NCI-H510A (cell line): ENCODE data around the gene BRIX1.
A peak's percentile ranks its signal among the peaks of the same experiment; 100 is the strongest.

ENCODE experiments used
- DNase-seq: peaks from one replicate; lab custom pipeline; 2025; lab: John Stamatoyannopoulos, UW

Gene BRIX1

GRCh38 chr5:34915139-34915855 is at the start of gene BRIX1, which contains the start of gene RAD1:
Gene BRIX1 (plus strand): TSS chr5:34915711. CDS start chr5:34915739, 28 bp downstream.
Gene RAD1 (minus strand): TSS chr5:34915504. CDS start chr5:34914892, 612 bp downstream.
- DNase-seq: peak; percentile 98

- DNase-seq: no peak
Measured at GRCh38 chr5:34866989-34867471, 48.5 kb upstream of the BRIX1 start.

- no peak for DNase-seq
Measured at GRCh38 chr5:34867660-34868059, 47.9 kb upstream of the BRIX1 start.

- DNase-seq: no peak
Measured at GRCh38 chr5:34868791-34869190, 46.7 kb upstream of the BRIX1 start.

- DNase-seq: no peak
Measured at GRCh38 chr5:34869256-34869655, 46.3 kb upstream of the BRIX1 start.

- no peak for DNase-seq
Measured at GRCh38 chr5:34870382-34870781, 45.1 kb upstream of the BRIX1 start.

GRCh38 chr5:34876275-34876674 is 39.2 kb upstream of the BRIX1 start:
- no peak for DNase-seq

GRCh38 chr5:34881246-34881645 is 34.3 kb upstream of the BRIX1 start:
- DNase-seq: no peak

- DNase-seq: no peak
Measured at GRCh38 chr5:34886392-34887119, 29.0 kb upstream of the BRIX1 start.

- DNase-seq: no peak
Measured at GRCh38 chr5:34889394-34889793, 26.1 kb upstream of the BRIX1 start.

GRCh38 chr5:34891981-34892380 is 23.5 kb upstream of the BRIX1 start:
- DNase-seq: no peak

- DNase-seq: no peak
Measured at GRCh38 chr5:34892414-34892813, 23.1 kb upstream of the BRIX1 start.

- no peak for DNase-seq
Measured at GRCh38 chr5:34894716-34895115, 20.8 kb upstream of the BRIX1 start.

- no peak for DNase-seq
Measured at GRCh38 chr5:34895641-34896419, 19.7 kb upstream of the BRIX1 start.

- no peak for DNase-seq
Measured at GRCh38 chr5:34897646-34898045, 17.9 kb upstream of the BRIX1 start.

- DNase-seq: peak; percentile 42
Measured at GRCh38 chr5:34898258-34898895, 17.1 kb upstream of the BRIX1 start.

GRCh38 chr5:34899066-34899465 is 16.4 kb upstream of the BRIX1 start:
- DNase-seq: no peak

GRCh38 chr5:34900652-34901051 is 14.9 kb upstream of the BRIX1 start:
- DNase-seq: no peak

- DNase-seq: no peak
Measured at GRCh38 chr5:34903260-34903659, 12.3 kb upstream of the BRIX1 start.

- DNase-seq: no peak
Measured at GRCh38 chr5:34905564-34905963, 9.9 kb upstream of the BRIX1 start.

- DNase-seq: no peak
Measured at GRCh38 chr5:34913072-34913471, 2.4 kb upstream of the BRIX1 start.

- DNase-seq: no peak
Measured at GRCh38 chr5:34914671-34915138, 806 bp upstream of the BRIX1 start.
